ENCODE data around the gene HUNK.

HUNK gene

DNA sequence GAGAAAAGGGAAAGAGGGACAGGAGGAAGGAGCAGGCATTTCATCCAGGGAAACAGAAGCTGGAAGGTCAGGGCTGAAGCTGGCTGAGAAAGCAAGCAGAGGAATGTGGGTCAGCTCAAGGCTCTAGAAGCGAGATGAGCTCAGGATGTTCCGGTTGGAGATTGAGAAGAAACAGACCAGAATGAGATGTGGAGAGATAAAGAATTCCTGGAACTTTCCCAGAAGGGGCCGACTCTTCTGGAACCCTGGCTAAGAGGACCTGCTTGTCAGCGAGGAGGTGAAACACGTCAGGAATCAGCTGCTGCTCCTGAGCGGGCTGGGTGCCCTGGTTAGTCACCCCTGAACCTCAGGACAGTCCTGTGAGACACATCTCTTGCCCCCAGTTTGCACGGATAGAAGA is 75.9 kb downstream of the HUNK start:
- DNase-seq (ENCODE audit: extremely low read depth, insufficient read length) = no peak
- Histone ChIP-seq H3K4me3 (replicated peaks; ENCODE audit: low read depth, low read length) (no peak overlapping the region), H3K36me3 (ENCODE audit: control insufficient read depth, insufficient read depth, low read length) (no peaks in the 10 kb centered on the region), H3K27me3 (replicated peaks; ENCODE audit: control insufficient read depth, insufficient read depth, low read length) (no peaks in the 10 kb centered on the region; the same call in 1 of the 2 replicates)
- TF ChIP-seq, protein P1, sequence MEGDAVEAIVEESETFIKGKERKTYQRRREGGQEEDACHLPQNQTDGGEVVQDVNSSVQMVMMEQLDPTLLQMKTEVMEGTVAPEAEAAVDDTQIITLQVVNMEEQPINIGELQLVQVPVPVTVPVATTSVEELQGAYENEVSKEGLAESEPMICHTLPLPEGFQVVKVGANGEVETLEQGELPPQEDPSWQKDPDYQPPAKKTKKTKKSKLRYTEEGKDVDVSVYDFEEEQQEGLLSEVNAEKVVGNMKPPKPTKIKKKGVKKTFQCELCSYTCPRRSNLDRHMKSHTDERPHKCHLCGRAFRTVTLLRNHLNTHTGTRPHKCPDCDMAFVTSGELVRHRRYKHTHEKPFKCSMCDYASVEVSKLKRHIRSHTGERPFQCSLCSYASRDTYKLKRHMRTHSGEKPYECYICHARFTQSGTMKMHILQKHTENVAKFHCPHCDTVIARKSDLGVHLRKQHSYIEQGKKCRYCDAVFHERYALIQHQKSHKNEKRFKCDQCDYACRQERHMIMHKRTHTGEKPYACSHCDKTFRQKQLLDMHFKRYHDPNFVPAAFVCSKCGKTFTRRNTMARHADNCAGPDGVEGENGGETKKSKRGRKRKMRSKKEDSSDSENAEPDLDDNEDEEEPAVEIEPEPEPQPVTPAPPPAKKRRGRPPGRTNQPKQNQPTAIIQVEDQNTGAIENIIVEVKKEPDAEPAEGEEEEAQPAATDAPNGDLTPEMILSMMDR (IDR thresholded peaks at IDR 0.05; ENCODE audit: insufficient read depth, low read length, poor library complexity, severe bottlenecking) = no peak

DNA sequence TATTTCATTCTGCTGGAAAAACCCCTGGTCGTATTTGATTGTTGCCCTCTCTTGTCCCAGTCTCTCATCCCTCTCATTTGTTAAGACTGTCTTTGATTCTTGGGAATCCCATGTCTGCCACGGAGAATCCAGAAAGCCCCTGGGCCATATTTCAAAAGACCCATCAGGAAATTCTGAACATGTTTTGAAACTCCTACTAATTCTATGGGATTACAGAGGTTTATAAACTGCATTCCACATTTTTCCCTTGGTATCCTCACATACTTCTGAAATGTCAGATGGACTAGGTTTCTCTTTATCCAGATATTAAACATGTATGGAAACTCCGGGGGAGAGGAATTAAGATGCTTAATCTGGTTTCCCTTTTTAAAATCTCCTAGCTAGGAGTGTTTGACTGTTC is 80.0 kb downstream of the HUNK start:
- DNase-seq (ENCODE audit: extremely low read depth, insufficient read length) = no peak
- H3K4me3 ChIP-seq (replicated peaks; ENCODE audit: low read depth, low read length) = no peak overlapping the region
- H3K36me3 ChIP-seq (ENCODE audit: control insufficient read depth, insufficient read depth, low read length) = no peaks in the 10 kb centered on the region
- TF ChIP-seq, protein P1 (IDR thresholded peaks at IDR 0.05; ENCODE audit: insufficient read depth, low read length, poor library complexity, severe bottlenecking) = no peak
- no peaks in the 10 kb centered on the region; the same call in none of the 2 replicates for H3K27me3 ChIP-seq (replicated peaks; ENCODE audit: control insufficient read depth, insufficient read depth, low read length)

DNA sequence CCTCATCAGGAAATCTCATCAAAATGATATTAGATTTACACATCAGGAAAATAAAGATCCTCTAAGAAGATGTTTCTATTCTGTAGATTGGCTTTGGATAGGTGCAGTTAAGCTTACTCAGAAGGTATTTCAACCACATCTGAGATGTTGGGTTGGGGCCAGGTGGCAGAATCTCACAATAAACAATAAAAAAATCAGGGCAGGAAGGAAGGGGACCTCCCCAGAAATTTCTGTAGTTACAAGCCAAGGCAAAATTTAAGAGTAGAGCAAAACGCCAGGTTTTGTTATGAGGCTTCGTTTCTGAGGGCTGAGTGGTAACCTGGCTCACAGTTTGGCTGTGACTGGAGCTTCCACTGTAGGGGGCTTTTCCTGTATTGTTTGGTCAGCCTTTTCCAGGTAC is 84.8 kb downstream of the HUNK start:
- DNase-seq (ENCODE audit: extremely low read depth, insufficient read length) = no peak
- TF ChIP-seq, protein P1 (IDR thresholded peaks at IDR 0.05; ENCODE audit: insufficient read depth, low read length, poor library complexity, severe bottlenecking) = no peak
- no peaks in the 10 kb centered on the region for H3K36me3 ChIP-seq (ENCODE audit: control insufficient read depth, insufficient read depth, low read length)
- H3K27me3 ChIP-seq (replicated peaks; ENCODE audit: control insufficient read depth, insufficient read depth, low read length) = no peaks in the 10 kb centered on the region; the same call in none of the 2 replicates
- no peak overlapping the region for H3K4me3 ChIP-seq (replicated peaks; ENCODE audit: low read depth, low read length)

GRCh38 chr21:31959881-31960280 is 87.1 kb downstream of the HUNK start:
- no peak overlapping the region for H3K4me3 ChIP-seq (replicated peaks; ENCODE audit: low read depth, low read length)
- TF ChIP-seq, protein P1 (IDR thresholded peaks at IDR 0.05; ENCODE audit: insufficient read depth, low read length, poor library complexity, severe bottlenecking) = no peak
- H3K27me3 ChIP-seq (replicated peaks; ENCODE audit: control insufficient read depth, insufficient read depth, low read length) = no peaks in the 10 kb centered on the region; the same call in 1 of the 2 replicates
- no peaks in the 10 kb centered on the region for H3K36me3 ChIP-seq (ENCODE audit: control insufficient read depth, insufficient read depth, low read length)
- no peak for DNase-seq (ENCODE audit: extremely low read depth, insufficient read length)

DNA sequence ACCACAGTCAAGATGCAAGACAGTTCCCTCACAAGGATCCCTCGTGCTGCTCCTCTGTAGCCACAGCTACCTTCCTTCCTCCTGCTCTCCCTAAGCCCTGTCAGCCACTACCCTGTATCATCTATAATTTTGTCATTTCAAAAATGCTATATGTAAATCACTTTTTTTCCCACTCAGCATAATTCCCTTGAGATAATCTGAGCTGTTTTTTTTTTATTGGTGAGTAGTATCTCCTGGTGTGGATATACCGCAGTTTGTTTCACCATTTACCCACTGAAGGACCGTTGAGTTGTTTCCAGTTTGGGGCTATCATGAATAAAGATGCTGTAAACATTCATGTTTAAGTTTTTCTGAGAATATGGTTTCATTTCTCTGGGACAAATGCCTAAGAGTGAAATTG is 88.2 kb downstream of the HUNK start:
- H3K27me3 ChIP-seq (replicated peaks; ENCODE audit: control insufficient read depth, insufficient read depth, low read length) = no peaks in the 10 kb centered on the region; the same call in 1 of the 2 replicates
- TF ChIP-seq, protein P1 (IDR thresholded peaks at IDR 0.05; ENCODE audit: insufficient read depth, low read length, poor library complexity, severe bottlenecking) = no peak
- DNase-seq (ENCODE audit: extremely low read depth, insufficient read length) = no peak
- no peak overlapping the region for H3K4me3 ChIP-seq (replicated peaks; ENCODE audit: low read depth, low read length)
- H3K36me3 ChIP-seq (ENCODE audit: control insufficient read depth, insufficient read depth, low read length) = no peaks in the 10 kb centered on the region

DNA sequence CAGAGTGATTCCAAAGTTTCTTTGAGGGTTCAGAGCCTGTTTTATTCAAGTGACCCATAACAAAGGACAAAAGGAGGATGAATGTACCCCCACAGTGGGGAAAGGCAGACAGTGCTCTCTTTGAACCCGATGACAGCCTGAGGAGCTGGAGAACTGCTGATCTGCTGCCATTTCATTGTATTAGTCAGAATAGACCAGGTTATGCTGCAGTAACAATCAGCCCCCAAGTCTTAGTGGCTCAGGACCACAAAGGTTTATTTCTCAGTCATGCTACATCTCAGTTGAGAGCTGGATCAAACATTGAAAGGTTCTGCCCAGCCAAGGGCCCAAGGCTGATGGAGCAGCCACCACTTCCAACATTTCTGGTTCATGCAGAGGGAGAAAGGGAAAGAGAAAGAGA is 88.9 kb downstream of the HUNK start:
- Histone ChIP-seq H3K27me3 (replicated peaks; ENCODE audit: control insufficient read depth, insufficient read depth, low read length) (no peaks in the 10 kb centered on the region; the same call in 1 of the 2 replicates), H3K36me3 (ENCODE audit: control insufficient read depth, insufficient read depth, low read length) (no peaks in the 10 kb centered on the region), H3K4me3 (replicated peaks; ENCODE audit: low read depth, low read length) (no peak overlapping the region)
- TF ChIP-seq, protein P1 (IDR thresholded peaks at IDR 0.05; ENCODE audit: insufficient read depth, low read length, poor library complexity, severe bottlenecking) = no peak
- no peak for DNase-seq (ENCODE audit: extremely low read depth, insufficient read length)
